Measurements from ENCODE around the gene SLC43A2. TPM values are rescaled to one million over a fixed set of nuclear protein-coding genes. Genes with fewer than 3 reads are reported as not detected.

SLC43A2 gene
- total and polyA plus RNA-seq, 2 donors (not counting 1 experiment from before 2014, with no cell fraction given) = 8.4 to 13.7 TPM

DNA sequence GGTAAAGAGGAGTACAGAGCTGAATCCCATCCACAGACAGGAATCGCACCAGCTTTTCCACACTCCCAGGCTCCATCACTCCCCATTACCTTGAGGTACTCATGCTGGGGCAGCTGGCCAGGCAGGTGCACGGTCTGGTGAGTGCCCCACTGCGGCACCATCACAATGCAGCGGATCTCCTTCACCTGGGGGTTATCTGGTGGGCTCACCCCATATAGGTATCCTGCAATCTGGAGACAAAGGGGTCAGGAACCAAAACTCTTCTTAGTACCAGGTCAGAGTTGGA is 22.9 kb upstream of the SLC43A2 start:
- no peak for DNase-seq (ENCODE audit: low read depth in 2 of 2)
- no peak overlapping the region for H3K4me3 ChIP-seq (replicated peaks in 1 of 4; ENCODE audit: control extremely low read depth in 1 of 4, insufficient read depth in 1 of 4, low read depth in 3 of 4, low read length in 4 of 4)
- no peak overlapping the region for H2AFZ ChIP-seq (ENCODE audit: low read length)
- H3K27ac ChIP-seq (ENCODE audit: insufficient read depth, low read length) = no peak overlapping the region
- H3K4me1 ChIP-seq (ENCODE audit: control insufficient read depth, extremely low read depth, insufficient read depth, low read length) = peaks cover 14% of the 10 kb centered on the region
- no peak overlapping the region for H3K4me2 ChIP-seq (ENCODE audit: extremely low read depth, insufficient read depth, low read length)
- H3K79me2 ChIP-seq (ENCODE audit: control insufficient read depth, insufficient read depth, low read length) = no peaks in the 10 kb centered on the region
- H3K27me3 ChIP-seq (ENCODE audit: control insufficient read depth, insufficient read depth, low read length) = no peaks in the 10 kb centered on the region
- peaks cover 33% of the 10 kb centered on the region for H3K36me3 ChIP-seq (ENCODE audit: control insufficient read depth, insufficient read depth, low read length)
- no peaks in the 10 kb centered on the region for H3K9me3 ChIP-seq (ENCODE audit: control insufficient read depth, insufficient read depth, low read depth, low read length)
- no peak overlapping the region for H3K9ac ChIP-seq (ENCODE audit: insufficient read depth, low read length)
- TF ChIP-seq, protein P1, sequence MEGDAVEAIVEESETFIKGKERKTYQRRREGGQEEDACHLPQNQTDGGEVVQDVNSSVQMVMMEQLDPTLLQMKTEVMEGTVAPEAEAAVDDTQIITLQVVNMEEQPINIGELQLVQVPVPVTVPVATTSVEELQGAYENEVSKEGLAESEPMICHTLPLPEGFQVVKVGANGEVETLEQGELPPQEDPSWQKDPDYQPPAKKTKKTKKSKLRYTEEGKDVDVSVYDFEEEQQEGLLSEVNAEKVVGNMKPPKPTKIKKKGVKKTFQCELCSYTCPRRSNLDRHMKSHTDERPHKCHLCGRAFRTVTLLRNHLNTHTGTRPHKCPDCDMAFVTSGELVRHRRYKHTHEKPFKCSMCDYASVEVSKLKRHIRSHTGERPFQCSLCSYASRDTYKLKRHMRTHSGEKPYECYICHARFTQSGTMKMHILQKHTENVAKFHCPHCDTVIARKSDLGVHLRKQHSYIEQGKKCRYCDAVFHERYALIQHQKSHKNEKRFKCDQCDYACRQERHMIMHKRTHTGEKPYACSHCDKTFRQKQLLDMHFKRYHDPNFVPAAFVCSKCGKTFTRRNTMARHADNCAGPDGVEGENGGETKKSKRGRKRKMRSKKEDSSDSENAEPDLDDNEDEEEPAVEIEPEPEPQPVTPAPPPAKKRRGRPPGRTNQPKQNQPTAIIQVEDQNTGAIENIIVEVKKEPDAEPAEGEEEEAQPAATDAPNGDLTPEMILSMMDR (conservative IDR thresholded peaks at IDR 0.05 in 1 of 2, IDR thresholded peaks at IDR 0.05 in 1 of 2; ENCODE audit: low read depth in 1 of 2, low read length in 2 of 2) = no peak
- no peak for TF ChIP-seq EZH2 (IDR thresholded peaks at IDR 0.05; ENCODE audit: low read length, missing control alignments)
- no peaks in the 10 kb centered on the region for H4K20me1 ChIP-seq (ENCODE audit: control insufficient read depth, extremely low read depth, insufficient read depth, low read length)

DNA sequence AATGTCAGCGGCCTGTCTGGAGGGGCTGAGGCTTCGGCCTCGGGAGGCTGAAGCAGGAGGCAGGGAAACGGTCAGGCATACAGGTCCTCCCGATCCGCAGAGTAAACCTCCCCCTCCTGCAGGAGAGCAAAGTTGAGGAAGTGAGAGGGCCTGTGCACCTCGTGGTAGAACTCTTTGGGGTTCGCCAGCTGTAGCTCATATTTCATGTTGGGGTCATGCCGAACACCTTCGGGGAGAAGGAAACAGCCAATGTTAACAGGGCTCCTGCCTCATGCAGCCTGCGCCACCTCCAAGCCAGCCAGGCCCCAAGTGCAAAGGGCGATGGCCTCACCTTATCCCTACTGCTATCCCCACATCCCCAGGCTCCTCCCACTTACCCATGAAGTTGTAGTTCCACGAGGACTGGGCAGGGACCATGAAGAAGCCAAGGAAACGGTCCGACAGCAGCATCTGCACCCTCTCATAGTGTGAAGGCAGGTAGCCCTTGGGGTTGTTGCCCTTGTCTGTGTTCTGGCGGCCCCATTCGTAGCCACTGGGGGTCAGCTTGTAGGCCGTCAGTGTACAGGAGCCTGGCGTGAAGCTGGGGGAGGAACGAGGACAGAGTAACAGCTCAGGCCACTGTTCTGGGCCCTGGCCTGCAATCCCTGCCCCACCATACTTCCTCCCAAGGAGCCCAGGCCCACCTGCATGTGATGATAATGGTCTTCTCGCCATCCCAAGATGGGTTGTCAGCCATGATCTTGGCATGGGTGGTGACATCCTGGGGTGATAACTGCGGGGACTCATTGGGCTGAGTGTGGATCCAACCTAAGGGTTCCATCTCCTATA is 22.3 kb upstream of the SLC43A2 start:
- H3K27ac ChIP-seq (ENCODE audit: insufficient read depth, low read length) = no peak overlapping the region

DNA sequence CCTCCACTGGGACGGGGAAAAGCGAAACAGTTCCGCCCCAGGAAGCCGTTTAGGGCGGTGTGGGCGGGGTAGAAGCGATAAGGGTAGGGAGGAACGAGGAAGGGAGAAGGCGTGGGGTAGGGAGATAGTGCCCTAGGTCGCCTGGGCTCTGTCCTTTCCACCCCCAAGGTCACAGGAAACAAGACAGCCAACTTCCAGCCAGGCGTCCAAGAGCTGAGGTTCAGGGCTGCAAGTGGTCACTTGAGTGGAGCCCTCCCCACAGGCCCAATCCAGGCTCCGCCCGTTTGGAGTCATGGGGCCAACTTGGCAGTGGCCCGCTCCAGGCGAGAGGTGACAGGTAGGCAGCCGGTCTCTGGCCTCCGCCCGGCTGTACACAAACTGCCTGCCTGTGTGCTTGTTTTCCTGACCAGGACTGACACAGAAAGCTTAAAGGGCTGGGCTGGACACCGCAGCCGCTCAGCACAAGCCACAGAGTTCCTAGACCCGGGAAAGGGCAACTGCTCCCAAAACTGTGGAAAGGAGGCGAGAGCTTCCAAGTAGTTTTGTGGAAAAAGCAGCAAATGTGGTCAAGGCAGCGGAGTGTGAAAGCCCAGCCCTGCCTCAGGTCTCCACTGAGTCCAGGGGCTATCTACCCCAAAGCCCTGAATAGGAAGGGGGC is 21.3 kb upstream of the SLC43A2 start, which contains the start of gene RILP:
TSS of gene RILP (minus strand) at position 23 of the 658 bp plus-strand sequence. CDS start 62 bp downstream, outside the sequence.
- Histone ChIP-seq H3K27me3 (ENCODE audit: control insufficient read depth, insufficient read depth, low read length) (no peaks in the 10 kb centered on the region), H3K79me2 (ENCODE audit: control insufficient read depth, insufficient read depth, low read length) (no peaks in the 10 kb centered on the region), H3K36me3 (ENCODE audit: control insufficient read depth, insufficient read depth, low read length) (peaks cover 26% of the 10 kb centered on the region), H3K4me2 (ENCODE audit: extremely low read depth, insufficient read depth, low read length) (peak within 1 kb of the TSS; percentile 95), H3K27ac (ENCODE audit: insufficient read depth, low read length) (peak within 1 kb of the TSS; percentile 77), H4K20me1 (ENCODE audit: control insufficient read depth, extremely low read depth, insufficient read depth, low read length) (no peaks in the 10 kb centered on the region), H3K9ac (ENCODE audit: insufficient read depth, low read length) (peak within 1 kb of the TSS; percentile 67), H3K9me3 (ENCODE audit: control insufficient read depth, insufficient read depth, low read depth, low read length) (no peaks in the 10 kb centered on the region), H3K4me1 (ENCODE audit: control insufficient read depth, extremely low read depth, insufficient read depth, low read length) (peaks cover 15% of the 10 kb centered on the region), H3K4me3 (replicated peaks in 1 of 4; ENCODE audit: control extremely low read depth in 1 of 4, insufficient read depth in 1 of 4, low read depth in 3 of 4, low read length in 4 of 4) (peak within 1 kb of the TSS; percentile 38 to 65 (median 54)), H2AFZ (ENCODE audit: low read length) (peak within 1 kb of the TSS; percentile 69)
- DNase-seq (ENCODE audit: low read depth in 2 of 2) = peak; percentile 40 to 42
- TF ChIP-seq, protein P1 (conservative IDR thresholded peaks at IDR 0.05 in 1 of 2, IDR thresholded peaks at IDR 0.05 in 1 of 2; ENCODE audit: low read depth in 1 of 2, low read length in 2 of 2) = no peak

More for the DNA sequence above, 22.3 kb upstream of the SLC43A2 start:
- Histone ChIP-seq H3K4me3 (replicated peaks in 1 of 4; ENCODE audit: control extremely low read depth in 1 of 4, insufficient read depth in 1 of 4, low read depth in 3 of 4, low read length in 4 of 4) (no peak overlapping the region), H3K9me3 (ENCODE audit: control insufficient read depth, insufficient read depth, low read depth, low read length) (no peaks in the 10 kb centered on the region), H3K36me3 (ENCODE audit: control insufficient read depth, insufficient read depth, low read length) (peaks cover 28% of the 10 kb centered on the region), H3K4me2 (ENCODE audit: extremely low read depth, insufficient read depth, low read length) (no peak overlapping the region), H3K4me1 (ENCODE audit: control insufficient read depth, extremely low read depth, insufficient read depth, low read length) (peaks cover 14% of the 10 kb centered on the region), H4K20me1 (ENCODE audit: control insufficient read depth, extremely low read depth, insufficient read depth, low read length) (no peaks in the 10 kb centered on the region), H3K9ac (ENCODE audit: insufficient read depth, low read length) (no peak overlapping the region), H3K79me2 (ENCODE audit: control insufficient read depth, insufficient read depth, low read length) (no peaks in the 10 kb centered on the region), H3K27me3 (ENCODE audit: control insufficient read depth, insufficient read depth, low read length) (no peaks in the 10 kb centered on the region), H2AFZ (ENCODE audit: low read length) (no peak overlapping the region)
- TF ChIP-seq EZH2 (IDR thresholded peaks at IDR 0.05; ENCODE audit: low read length, missing control alignments) = no peak
- TF ChIP-seq, protein P1 (conservative IDR thresholded peaks at IDR 0.05 in 1 of 2, IDR thresholded peaks at IDR 0.05 in 1 of 2; ENCODE audit: low read depth in 1 of 2, low read length in 2 of 2) = no peak
- no peak for DNase-seq (ENCODE audit: low read depth in 2 of 2)
